Mucosa of stomach (tissue), 1 donor: ENCODE results near the gene SNTB2.

Source experiments
- H3K27me3 ChIP-seq: one replicate; pipeline ENCODE4 v1.7.0; 2013; ENCODE audit warnings: mild to moderate bottlenecking, low read length; ENCODE audit not compliant: control insufficient read depth, insufficient read depth
- H3K36me3 ChIP-seq: one replicate; pipeline ENCODE4 v1.7.0; 2013; ENCODE audit warnings: low read length; ENCODE audit not compliant: control insufficient read depth, insufficient read depth
- H3K4me1 ChIP-seq: one replicate; pipeline ENCODE4 v1.7.0; 2013; ENCODE audit warnings: mild to moderate bottlenecking, low read length; ENCODE audit not compliant: control insufficient read depth, insufficient read depth
- H3K4me3 ChIP-seq: one replicate; pipeline ENCODE4 v1.7.0; 2013; ENCODE audit warnings: low read length
- H3K9ac ChIP-seq: one replicate; pipeline ENCODE4 v1.7.0; 2013; ENCODE audit warnings: mild to moderate bottlenecking, low read length, moderate library complexity
- H3K9me3 ChIP-seq: one replicate; pipeline ENCODE4 v1.7.0; 2013; ENCODE audit warnings: mild to moderate bottlenecking, low read length, moderate library complexity; ENCODE audit not compliant: control insufficient read depth
- donor health status: Pancreatic carcinoma.

SNTB2 gene

DNA sequence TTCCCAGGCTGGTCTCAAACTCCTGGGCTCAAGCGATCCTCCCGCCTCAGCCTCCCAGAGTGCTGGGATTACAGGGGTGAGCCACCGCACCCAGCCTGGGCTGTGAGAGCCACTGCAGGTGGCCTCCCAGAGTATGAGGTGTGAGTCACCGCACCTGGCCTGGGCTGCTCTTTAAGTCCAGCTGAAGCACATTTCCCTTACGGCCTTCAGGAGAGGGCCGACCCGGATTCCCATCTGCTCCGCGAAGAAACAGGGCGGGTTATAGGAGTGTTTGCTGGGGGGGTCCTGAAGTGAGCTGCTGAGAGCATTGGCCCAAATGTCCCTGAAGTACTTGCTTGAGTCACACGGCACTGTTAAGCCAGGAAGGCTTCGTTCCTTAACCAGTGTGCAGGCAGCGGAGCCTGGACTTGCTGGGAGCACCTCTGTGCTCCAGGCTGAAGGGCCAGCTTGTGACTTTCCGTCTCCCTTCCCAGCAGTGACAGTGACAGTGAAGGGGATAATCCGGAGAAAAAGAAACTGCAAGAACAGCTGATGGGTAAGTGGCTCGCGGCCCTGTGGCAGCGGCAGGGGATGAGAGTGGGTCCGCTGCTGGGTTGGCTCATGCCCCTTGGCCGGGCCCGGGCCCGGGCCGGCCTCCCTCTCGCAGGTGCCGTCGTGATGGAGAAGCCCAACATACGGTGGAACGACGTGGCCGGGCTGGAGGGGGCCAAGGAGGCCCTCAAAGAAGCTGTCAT is 131.4 kb downstream of the SNTB2 start:
- Histone ChIP-seq H3K9ac (no peak overlapping the region), H3K4me3 (no peak overlapping the region), H3K36me3 (peaks cover 35% of the 10 kb centered on the region), H3K4me1 (peaks cover 10% of the 10 kb centered on the region), H3K9me3 (no peaks in the 10 kb centered on the region), H3K27me3 (no peaks in the 10 kb centered on the region)

DNA sequence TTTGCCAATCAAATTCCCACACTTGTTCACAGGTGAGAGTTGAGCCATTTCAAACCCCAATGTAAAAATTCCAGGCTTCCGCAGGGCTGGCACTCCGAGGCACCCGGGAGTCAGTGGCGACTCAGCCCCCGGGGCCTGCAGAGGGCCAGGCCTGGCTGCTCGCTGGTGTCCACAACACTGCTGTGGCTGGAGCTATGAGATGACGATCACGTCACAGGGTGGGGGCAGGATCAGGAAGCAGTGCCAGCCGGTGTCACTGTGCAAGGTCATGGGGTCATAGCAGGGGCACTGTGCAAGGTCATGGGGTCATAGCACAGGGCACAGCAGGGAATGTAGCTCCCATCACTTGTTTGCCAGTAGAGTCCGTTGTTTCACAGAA is 131.9 kb downstream of the SNTB2 start:
- H3K4me1 ChIP-seq: peaks cover 12% of the 10 kb centered on the region
- no peak overlapping the region for H3K9ac ChIP-seq
- no peak overlapping the region for H3K4me3 ChIP-seq
- no peaks in the 10 kb centered on the region for H3K9me3 ChIP-seq
- no peaks in the 10 kb centered on the region for H3K27me3 ChIP-seq
- peaks cover 35% of the 10 kb centered on the region for H3K36me3 ChIP-seq

DNA sequence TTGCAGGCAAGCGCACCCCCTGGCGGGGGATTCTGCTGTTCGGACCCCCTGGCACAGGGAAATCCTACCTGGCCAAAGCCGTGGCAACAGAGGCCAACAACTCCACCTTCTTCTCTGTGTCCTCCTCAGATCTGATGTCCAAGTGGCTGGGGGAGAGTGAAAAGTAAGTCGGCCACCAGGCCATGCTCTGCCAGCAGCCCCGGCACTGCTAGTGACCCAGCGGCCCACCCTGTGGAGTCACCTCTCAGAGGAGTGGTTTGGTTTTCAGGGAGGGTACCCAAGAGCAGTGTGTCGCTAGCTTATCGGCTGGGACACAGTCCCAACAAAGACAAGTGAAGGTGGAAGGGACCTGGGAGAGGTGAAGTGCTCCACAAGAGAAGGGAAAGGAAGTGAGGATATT is 132.4 kb downstream of the SNTB2 start:
- H3K27me3 ChIP-seq: no peaks in the 10 kb centered on the region
- no peak overlapping the region for H3K9ac ChIP-seq
- H3K4me1 ChIP-seq: peaks cover 16% of the 10 kb centered on the region
- H3K4me3 ChIP-seq: no peak overlapping the region
- peaks cover 35% of the 10 kb centered on the region for H3K36me3 ChIP-seq
- no peaks in the 10 kb centered on the region for H3K9me3 ChIP-seq

DNA sequence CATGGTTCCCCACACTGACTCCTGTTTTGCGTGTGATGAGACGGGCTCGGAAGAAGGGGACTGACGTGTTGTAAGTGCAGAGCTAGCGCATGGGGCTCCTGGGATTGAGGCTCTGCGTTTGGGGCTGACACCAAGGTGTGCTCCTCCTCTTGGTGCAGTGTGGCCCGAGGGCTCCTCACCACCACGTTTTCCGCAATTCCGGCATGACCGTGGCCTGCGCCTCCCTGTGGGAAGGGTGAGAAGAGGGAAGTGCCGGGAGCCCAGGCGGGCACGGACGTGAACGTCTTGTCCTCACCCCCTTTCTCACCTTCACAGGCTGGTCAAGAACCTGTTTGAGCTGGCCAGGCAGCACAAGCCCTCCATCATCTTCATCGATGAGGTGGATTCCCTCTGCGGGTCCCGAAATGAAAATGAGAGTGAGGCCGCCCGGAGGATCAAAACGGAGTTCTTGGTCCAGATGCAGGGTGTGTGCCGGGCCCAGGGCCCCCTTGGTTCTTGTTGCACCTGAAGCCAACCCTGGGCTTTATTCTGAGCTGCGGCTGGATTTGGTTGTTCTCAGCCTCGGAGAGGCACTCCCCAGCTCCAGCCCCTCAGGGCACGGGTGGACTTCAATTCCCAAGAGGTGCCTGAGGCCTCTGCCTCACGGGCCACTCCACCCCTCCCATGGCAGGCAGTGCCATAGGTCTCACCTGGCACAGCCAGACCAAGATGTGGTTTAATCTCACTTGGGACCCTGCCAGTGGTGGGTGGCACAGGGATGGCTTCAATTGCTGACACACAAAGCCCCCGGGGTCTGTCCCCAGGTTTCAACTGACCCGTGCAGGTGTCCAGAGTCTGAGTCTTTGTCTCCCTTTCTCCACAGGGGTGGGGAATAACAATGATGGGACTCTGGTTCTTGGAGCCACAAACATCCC is 133.1 kb downstream of the SNTB2 start:
- Histone ChIP-seq H3K4me3 (no peak overlapping the region), H3K9ac (no peak overlapping the region), H3K36me3 (peaks cover 35% of the 10 kb centered on the region), H3K27me3 (no peaks in the 10 kb centered on the region), H3K9me3 (no peaks in the 10 kb centered on the region), H3K4me1 (peaks cover 15% of the 10 kb centered on the region)

DNA sequence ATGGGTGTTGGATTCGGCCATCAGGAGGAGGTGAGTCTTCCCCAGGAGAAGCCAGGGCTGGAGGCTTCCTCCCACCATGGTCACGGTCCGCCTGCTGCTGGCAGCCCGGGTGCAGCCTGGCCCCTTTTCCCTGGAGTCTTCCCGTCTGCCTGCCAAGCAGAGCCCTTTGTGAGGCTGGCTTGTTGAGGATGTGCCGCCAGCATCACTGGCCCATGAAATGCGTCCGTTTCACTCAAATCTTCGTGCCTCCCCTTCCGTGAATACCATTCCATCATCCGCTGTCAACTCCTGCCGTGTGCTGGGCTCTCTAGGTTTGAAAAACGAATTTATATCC is 133.7 kb downstream of the SNTB2 start:
- H3K4me1 ChIP-seq: peaks cover 11% of the 10 kb centered on the region
- no peaks in the 10 kb centered on the region for H3K27me3 ChIP-seq
- H3K36me3 ChIP-seq: peaks cover 34% of the 10 kb centered on the region
- H3K4me3 ChIP-seq: no peak overlapping the region
- H3K9ac ChIP-seq: no peak overlapping the region
- H3K9me3 ChIP-seq: no peaks in the 10 kb centered on the region

DNA sequence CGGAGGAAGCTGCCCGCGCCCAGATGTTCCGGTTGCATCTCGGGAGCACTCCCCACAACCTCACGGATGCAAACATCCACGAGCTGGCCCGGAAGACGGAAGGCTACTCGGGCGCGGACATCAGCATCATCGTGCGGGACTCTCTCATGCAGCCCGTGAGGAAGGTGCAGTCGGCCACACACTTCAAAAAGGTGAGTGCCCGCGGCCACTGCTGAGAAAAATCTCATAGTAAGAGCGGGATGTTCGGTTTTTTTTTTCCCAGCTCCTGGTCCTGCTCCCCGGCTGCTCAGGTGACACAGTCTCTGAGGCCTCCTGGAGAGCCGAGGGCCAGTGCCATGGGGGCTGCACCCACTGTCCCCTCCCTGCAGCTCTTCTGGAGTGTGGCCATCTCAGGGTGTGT is 134.1 kb downstream of the SNTB2 start:
- Histone ChIP-seq H3K4me1 (peaks cover 15% of the 10 kb centered on the region), H3K4me3 (no peak overlapping the region), H3K9ac (no peak overlapping the region), H3K9me3 (no peaks in the 10 kb centered on the region), H3K36me3 (peaks cover 30% of the 10 kb centered on the region), H3K27me3 (no peaks in the 10 kb centered on the region)

DNA sequence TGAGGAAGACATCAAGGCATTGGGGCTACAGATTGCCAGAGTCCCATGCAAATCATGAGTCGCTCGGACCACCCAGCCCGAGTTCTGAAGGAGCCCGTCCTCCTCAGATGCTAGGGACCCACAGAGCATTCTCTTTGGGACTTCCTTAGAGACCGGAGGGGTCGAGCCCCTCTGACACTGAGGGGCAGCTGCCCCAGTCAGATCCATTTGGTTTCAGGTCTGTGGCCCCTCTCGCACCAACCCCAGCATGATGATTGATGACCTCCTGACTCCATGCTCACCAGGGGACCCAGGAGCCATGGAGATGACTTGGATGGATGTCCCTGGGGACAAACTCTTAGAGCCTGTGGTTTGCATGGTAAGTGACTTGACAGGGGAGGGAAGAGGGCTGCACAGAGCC is 135.4 kb downstream of the SNTB2 start:
- Histone ChIP-seq H3K4me3 (no peak overlapping the region), H3K9me3 (no peaks in the 10 kb centered on the region), H3K9ac (no peak overlapping the region), H3K36me3 (peaks cover 20% of the 10 kb centered on the region), H3K4me1 (peaks cover 26% of the 10 kb centered on the region), H3K27me3 (no peaks in the 10 kb centered on the region)

DNA sequence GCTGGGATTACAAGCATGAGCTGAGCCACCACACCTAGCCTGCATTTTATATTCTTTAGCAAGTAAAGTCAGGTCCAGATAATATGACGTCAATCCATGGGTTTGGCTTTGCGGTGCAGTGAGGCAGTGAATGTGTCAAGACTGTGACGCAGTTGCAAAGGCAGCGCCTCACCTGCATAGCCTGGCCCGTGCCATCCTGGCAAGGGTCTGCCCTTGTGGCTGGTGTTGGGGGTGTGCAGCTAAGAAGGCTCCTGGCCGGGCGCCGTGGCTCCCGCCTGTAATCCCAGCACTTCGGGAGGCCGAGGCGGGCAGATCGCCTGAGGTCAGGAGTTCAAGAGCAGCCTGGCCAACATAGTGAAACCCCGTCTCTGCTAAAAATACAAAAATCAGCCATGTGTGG is 136.5 kb downstream of the SNTB2 start:
- no peaks in the 10 kb centered on the region for H3K27me3 ChIP-seq
- no peak overlapping the region for H3K9ac ChIP-seq
- no peak overlapping the region for H3K4me3 ChIP-seq
- H3K4me1 ChIP-seq: peaks cover 33% of the 10 kb centered on the region
- H3K9me3 ChIP-seq: no peaks in the 10 kb centered on the region
- H3K36me3 ChIP-seq: peaks cover 20% of the 10 kb centered on the region

DNA sequence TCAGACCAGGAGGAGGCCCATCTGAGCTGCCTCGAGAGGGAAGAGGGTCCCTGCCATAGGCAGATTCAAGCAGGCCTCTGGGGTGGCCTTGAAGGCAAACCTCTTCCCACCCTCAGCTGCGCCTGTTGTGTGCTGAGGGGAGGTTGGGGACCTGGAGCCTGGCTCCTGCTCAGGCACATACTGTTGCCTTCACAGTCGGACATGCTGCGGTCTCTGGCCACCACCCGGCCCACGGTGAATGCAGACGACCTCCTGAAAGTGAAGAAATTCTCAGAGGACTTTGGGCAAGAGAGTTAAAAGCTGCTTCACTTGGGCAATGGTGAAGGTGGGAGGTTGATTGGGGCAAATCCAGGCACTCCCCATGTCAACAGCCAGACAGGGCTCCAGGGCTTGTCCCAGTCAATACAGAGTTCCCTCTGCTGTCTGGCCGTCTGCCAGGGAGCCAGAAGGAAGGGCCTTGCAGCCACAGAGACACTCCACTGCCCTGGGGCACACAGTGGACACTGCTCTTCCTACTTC is 137.1 kb downstream of the SNTB2 start:
- H3K27me3 ChIP-seq: no peaks in the 10 kb centered on the region
- H3K4me1 ChIP-seq: peaks cover 39% of the 10 kb centered on the region
- H3K36me3 ChIP-seq: peaks cover 20% of the 10 kb centered on the region
- no peaks in the 10 kb centered on the region for H3K9me3 ChIP-seq
- H3K9ac ChIP-seq: no peak overlapping the region
- H3K4me3 ChIP-seq: no peak overlapping the region

DNA sequence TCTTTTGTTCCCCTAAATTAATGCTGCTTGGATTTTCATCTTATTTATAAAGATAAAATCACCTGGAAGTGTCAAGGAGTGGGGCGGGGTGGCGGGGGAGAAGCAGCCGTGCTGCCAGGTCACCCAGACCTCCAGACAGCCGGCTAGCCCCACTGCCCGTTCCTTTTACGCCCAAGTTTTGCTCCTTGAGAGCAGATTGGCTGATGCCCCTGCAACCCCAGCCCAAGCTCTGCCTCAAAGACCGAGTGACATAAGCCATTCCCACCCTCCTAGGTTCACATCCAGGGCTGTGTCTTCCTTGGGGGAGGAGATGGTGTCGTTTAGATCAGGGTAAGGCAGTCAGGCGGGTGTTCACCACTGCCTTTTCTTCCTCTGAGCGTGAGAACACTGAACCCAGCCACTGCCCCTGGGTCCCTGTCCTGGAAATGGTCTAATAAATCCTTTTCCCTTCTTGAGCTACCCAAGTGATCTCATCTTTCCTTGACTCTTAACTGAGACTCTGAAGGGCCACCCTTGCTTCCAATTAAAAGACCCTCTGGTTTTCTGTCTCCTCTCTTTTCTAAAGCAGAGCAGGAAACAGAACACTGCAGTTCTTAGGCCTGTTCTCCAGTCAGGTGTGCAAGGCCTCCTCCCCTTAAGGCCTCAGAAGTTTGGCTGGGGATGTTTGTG is 137.8 kb downstream of the SNTB2 start:
- H3K36me3 ChIP-seq: peaks cover 19% of the 10 kb centered on the region
- H3K4me1 ChIP-seq: peaks cover 45% of the 10 kb centered on the region
- H3K9me3 ChIP-seq: no peaks in the 10 kb centered on the region
- no peak overlapping the region for H3K9ac ChIP-seq
- no peak overlapping the region for H3K4me3 ChIP-seq
- H3K27me3 ChIP-seq: no peaks in the 10 kb centered on the region

DNA sequence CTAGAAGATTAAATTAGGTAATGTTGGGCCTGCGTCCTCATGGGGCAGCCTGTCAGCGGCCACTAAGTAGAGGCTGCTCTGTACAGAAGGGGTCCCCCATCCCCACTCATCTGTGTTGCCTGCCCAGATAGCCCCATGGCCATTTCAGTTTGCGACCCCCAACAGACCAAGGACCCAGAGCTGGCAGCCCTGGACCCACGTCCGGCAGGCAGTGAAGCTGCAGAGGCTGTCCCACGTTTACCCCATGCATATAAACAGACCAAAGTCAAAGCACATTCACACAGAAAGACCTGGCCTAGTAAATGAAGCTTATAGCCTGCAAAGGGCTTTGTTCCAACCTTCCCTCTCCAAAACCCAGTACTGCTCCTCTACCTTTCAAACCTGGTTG is 138.8 kb downstream of the SNTB2 start:
- Histone ChIP-seq H3K9me3 (no peaks in the 10 kb centered on the region), H3K4me3 (no peak overlapping the region), H3K9ac (no peak overlapping the region), H3K27me3 (no peaks in the 10 kb centered on the region), H3K4me1 (peaks cover 45% of the 10 kb centered on the region), H3K36me3 (peaks cover 8% of the 10 kb centered on the region)
